Activated CD4-positive, alpha-beta T cell treated with anti-CD3 and anti-CD28 coated beads for 36 hours (primary cell): ENCODE measurements around the gene HMG20B. TPM values are rescaled to one million over a fixed set of nuclear protein-coding genes. Genes with fewer than 3 reads are reported as not detected.

Source experiments
- ATAC-seq: fragments of 200-7000 bp; cut with Tn5 transposase; one replicate; pipeline ENCODE4 v1.10.0; 2021; ENCODE audit warnings: mild to moderate bottlenecking, moderate library complexity
- CTCF ChIA-PET: fragments of 350-600 bp; sonication (Branson Sonifier 250); formaldehyde crosslinking; loops from one replicate; lab custom pipeline; 2021; ENCODE audit warnings: antibody characterized with exemption; lab: Charles Lee
- POLR2A ChIA-PET: fragments of 350-600 bp; sonication (Branson Sonifier 250); formaldehyde crosslinking; loops from one replicate; lab custom pipeline; 2021; ENCODE audit warnings: antibody characterized with exemption, inconsistent platforms; lab: Charles Lee
- DNase-seq: peaks from one replicate; pipeline ENCODE4 v3.0.0-alpha.2; 2020
- H3K27ac Mint-ChIP-seq: one replicate; pipeline ENCODE4 v1.8.0; 2021; ENCODE audit warnings: mixed read lengths
- H3K27me3 Mint-ChIP-seq: one replicate; pipeline ENCODE4 v1.8.0; 2021; ENCODE audit warnings: mixed read lengths
- H3K36me3 Mint-ChIP-seq: one replicate; pipeline ENCODE4 v1.8.0; 2021; ENCODE audit warnings: low read depth, mixed read lengths
- H3K4me1 Mint-ChIP-seq: one replicate; pipeline ENCODE4 v1.8.0; 2021; ENCODE audit warnings: mixed read lengths
- H3K4me3 Mint-ChIP-seq: one replicate; pipeline ENCODE4 v1.8.0; 2021; ENCODE audit warnings: mild to moderate bottlenecking, moderate library complexity, mixed read lengths
- H3K9me3 Mint-ChIP-seq: one replicate; pipeline ENCODE4 v1.8.0; 2021; ENCODE audit warnings: low read depth, mixed read lengths
- intact Hi-C, 2 experiments: fragments of 100-400 bp; cut with DNase I in 1 of 2; cut with micrococcal nuclease in 1 of 2; formaldehyde crosslinking; loops; one replicate each; pipeline versions ENCODE4 v1.14.2 to v1.15.1; 2022 to 2024; cut with DNase I, micrococcal nuclease
- total RNA-seq, 2 experiments: library from RNA; stranded (reverse); gene quantifications; one replicate each; pipeline ENCODE4 v1.2.3, GENCODE V29; 2021

Gene HMG20B
- total RNA-seq, 2 experiments from 2014 or later, result 59.5 to 62.5 TPM

DNA sequence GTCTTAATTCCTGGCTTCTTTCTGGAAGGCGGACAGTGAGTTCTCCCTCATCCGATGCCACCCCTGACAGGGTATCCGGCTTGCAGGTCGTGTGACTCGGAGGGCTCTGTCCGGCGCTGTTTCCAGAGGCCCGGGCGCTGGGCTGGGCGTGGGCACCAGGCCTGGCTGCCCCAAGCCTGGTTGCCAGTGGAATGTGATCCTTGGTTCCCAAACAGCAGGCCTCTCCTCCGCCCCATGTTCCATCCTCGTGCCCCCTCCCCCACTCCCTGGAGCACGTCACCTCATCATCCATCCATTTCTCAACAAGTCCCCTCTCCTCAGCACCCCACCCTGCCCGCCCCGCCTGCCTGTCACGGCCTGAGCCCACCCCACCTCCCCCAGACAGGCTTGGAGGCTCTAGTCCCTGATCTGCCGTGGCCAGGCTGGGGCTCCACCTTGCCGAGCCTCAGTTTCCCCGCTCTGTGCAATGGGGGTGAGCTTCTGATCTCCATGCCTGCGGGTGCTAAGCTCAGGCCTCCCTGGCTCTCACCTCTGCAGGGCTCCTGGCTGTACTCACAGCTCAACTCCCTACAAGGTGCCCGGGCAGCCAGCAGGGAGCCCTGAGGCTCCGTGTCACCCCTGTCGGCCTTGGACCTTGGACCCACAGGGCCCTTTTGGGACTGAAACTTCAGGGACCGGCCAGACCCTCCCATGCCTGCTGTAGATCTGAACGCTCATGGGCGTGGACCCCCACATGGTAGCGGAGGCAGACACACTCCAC is 31.7 kb downstream of the HMG20B start:
- ATAC-seq (peak; percentile 8), DNase-seq (no peak)
- CTCF ChIA-PET, result interaction anchor here (0.5 to 1.2 kb wide), 4 partner anchors 13 to 256 kb away, joined by 3 to 6 read pairs (median 4); no protein-coding TSS in a partner anchor
- intact Hi-C loops, result no loop called here
- Mint-ChIP-seq H3K9me3 (no peaks in the 10 kb centered on the region), H3K36me3 (no peaks in the 10 kb centered on the region), H3K27ac (no peak overlapping the region), H3K4me3 (no peak overlapping the region), H3K4me1 (peaks cover 2% of the 10 kb centered on the region), H3K27me3 (peaks cover 2% of the 10 kb centered on the region)
- POLR2A ChIA-PET, result interaction anchor here (0.6 kb wide), 1 partner anchor 13 kb away, joined by 3 read pairs; no protein-coding TSS in a partner anchor

DNA sequence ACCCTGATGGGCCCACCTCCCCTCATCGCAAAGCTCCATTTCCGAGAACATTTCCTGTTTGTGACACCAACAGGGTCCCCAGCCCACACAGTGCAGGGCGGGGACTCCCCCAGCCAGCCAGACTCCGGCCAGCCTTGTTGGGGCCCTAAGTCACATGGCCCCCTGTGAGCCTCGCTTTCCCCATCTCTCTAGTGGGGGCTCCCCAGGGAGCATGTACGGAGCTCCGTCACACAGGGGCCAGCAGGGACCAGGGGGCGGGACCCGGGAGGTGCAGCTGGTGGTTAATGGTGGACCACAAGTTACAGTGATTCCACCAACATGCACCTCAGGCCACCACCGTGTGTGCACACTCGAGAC is 32.2 kb downstream of the HMG20B start:
- peak; percentile 42 for DNase-seq
- peaks cover 2% of the 10 kb centered on the region for H3K4me1 Mint-ChIP-seq
- H3K36me3 Mint-ChIP-seq, result no peaks in the 10 kb centered on the region
- ATAC-seq, result peak; percentile 34
- no peak overlapping the region for H3K27ac Mint-ChIP-seq
- peaks cover 2% of the 10 kb centered on the region for H3K27me3 Mint-ChIP-seq
- CTCF ChIA-PET, result interaction anchor here (0.5 to 1.2 kb wide), 4 partner anchors 14 to 257 kb away, joined by 3 to 6 read pairs (median 4); no protein-coding TSS in a partner anchor
- H3K9me3 Mint-ChIP-seq, result no peaks in the 10 kb centered on the region
- intact Hi-C loops, result no loop called here
- no peak overlapping the region for H3K4me3 Mint-ChIP-seq
- POLR2A ChIA-PET, result interaction anchor here (0.6 kb wide), 1 partner anchor 12 kb away, joined by 3 read pairs; no protein-coding TSS in a partner anchor

DNA sequence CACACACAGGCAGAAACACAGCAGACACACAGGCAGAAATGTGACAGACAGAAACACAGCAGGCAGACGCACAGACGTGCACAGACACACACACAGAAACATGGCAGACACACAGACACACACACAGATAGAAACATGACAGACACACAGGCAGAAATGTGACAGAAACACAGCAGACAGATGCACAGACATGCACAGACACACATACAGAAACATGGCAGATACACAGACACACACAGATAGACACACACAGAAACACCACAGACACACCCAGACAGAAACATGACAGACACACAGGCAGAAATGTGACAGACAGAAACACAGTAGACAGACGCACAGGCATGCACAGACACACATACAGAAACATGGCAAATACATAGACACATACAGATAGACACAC is 32.6 kb downstream of the HMG20B start:
- peaks cover 2% of the 10 kb centered on the region for H3K4me1 Mint-ChIP-seq
- peak; percentile 4 for ATAC-seq
- CTCF ChIA-PET, result interaction anchor here (0.6 to 1.2 kb wide), 3 partner anchors 14 to 19 kb away, joined by 3 to 6 read pairs (median 4); no protein-coding TSS in a partner anchor

DNA sequence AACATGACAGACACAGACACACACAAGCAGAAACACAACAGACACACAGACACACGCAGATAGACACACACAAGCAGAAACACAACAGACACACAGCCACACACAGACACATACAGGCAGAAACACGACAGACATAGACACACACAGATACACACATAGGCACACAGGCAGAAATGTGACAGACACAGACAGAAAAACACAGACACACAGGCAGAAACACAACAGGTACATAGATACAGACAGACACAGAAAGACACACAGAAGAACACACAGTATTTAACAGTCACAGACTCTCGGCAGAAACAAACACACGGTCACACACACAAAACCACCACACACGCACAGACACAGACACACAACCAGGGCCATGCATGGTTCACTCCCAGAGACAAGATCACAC is 33.0 kb downstream of the HMG20B start:
- ChIA-PET POLR2A (no interaction called here), CTCF (no interaction called here)
- H3K4me3 Mint-ChIP-seq, result no peak overlapping the region
- no peak for DNase-seq
- no peak for ATAC-seq
- H3K4me1 Mint-ChIP-seq, result peaks cover 2% of the 10 kb centered on the region
- H3K27me3 Mint-ChIP-seq, result peaks cover 2% of the 10 kb centered on the region
- peaks cover 2% of the 10 kb centered on the region for H3K36me3 Mint-ChIP-seq
- intact Hi-C loops, result no loop called here
- no peak overlapping the region for H3K27ac Mint-ChIP-seq
- H3K9me3 Mint-ChIP-seq, result no peaks in the 10 kb centered on the region

More for the DNA sequence above, 32.6 kb downstream of the HMG20B start:
- Mint-ChIP-seq H3K27me3 (peaks cover 2% of the 10 kb centered on the region), H3K4me3 (no peak overlapping the region), H3K36me3 (peaks cover under 1% of the 10 kb centered on the region), H3K9me3 (no peaks in the 10 kb centered on the region), H3K27ac (no peak overlapping the region)
- intact Hi-C loops, result no loop called here
- POLR2A ChIA-PET, result no interaction called here
- DNase-seq, result no peak

DNA sequence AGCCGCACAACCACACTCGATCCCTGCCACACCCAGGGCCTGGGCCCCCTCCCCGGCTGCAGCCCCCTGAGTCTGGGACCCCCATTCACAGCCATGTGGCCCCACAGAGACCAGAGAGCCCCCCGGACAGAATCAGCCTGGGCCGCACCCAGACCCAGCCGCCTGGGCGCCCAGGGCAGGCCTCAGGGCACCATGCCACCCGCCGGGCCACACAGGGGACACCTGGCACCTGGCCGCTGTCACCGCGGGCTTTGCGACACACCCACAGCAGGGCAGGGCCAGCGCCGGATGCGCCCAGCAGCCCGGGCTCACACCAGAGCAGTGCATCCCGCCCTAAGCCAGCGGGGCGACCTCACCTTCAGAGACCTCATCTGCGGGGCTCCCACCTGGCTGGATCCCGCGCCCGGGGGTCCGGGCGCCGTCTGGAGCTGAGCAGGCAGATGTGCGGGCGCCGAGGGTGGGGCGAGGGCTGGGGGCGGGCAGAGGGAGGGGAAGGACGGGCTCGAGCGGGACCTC is 33.5 kb downstream of the HMG20B start:
- ChIA-PET CTCF (no interaction called here), POLR2A (no interaction called here)
- peak; percentile 52 for DNase-seq

DNA sequence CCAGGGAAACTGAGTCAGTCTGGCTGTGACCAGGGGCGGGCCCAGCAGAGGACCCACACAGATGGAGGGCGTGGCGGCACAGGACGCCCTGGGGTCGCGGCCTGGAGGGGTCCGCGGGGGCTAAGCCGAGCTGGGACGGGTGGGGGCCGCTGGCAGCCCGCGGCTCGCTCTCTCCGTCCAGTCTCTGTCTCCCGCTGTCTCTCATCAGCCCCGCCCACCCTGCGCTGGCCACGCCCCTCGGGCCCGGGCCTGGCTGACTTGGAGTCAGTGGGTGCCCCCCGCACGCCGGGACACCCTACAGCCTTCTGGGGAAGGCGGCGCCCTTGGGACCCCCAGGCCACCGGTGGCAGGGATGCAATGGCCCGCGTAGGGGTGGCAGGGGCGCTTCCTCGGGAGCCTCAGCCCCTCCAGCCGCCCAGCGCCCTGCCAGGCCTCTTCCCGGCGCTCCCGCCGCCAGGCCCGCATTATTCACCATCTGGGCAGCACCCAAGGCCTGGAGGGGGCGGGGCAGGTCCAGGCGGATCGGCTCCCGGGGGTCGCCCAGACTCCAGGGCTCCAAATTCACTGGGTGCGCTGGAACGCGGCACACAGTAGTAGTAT is 34.0 kb downstream of the HMG20B start, which contains the start of gene TBXA2R:
TBXA2R (minus strand) TSS at position 186 of the 600 bp plus-strand sequence. CDS start 6,241 bp downstream, outside the sequence.
- H3K27me3 Mint-ChIP-seq, result peaks cover 2% of the 10 kb centered on the region
- CTCF ChIA-PET, result no interaction called here
- H3K27ac Mint-ChIP-seq, result no peak within 1 kb of the TSS
- H3K36me3 Mint-ChIP-seq, result peaks cover 3% of the 10 kb centered on the region
- POLR2A ChIA-PET, result no interaction called here
- DNase-seq, result peak; percentile 76
- peaks cover 2% of the 10 kb centered on the region for H3K4me1 Mint-ChIP-seq
- intact Hi-C loops, result no loop called here
- peak within 1 kb of the TSS; percentile 26 for H3K4me3 Mint-ChIP-seq
- no peaks in the 10 kb centered on the region for H3K9me3 Mint-ChIP-seq
- peak; percentile 43 for ATAC-seq

More for the DNA sequence above, 33.5 kb downstream of the HMG20B start:
- intact Hi-C loops, result no loop called here
- peaks cover 2% of the 10 kb centered on the region for H3K4me1 Mint-ChIP-seq
- no peak overlapping the region for H3K27ac Mint-ChIP-seq
- H3K9me3 Mint-ChIP-seq, result no peaks in the 10 kb centered on the region
- peak; percentile 60 for ATAC-seq
- peaks cover 2% of the 10 kb centered on the region for H3K36me3 Mint-ChIP-seq
- H3K27me3 Mint-ChIP-seq, result peaks cover 2% of the 10 kb centered on the region
- H3K4me3 Mint-ChIP-seq, result peak overlapping the region; percentile 26

DNA sequence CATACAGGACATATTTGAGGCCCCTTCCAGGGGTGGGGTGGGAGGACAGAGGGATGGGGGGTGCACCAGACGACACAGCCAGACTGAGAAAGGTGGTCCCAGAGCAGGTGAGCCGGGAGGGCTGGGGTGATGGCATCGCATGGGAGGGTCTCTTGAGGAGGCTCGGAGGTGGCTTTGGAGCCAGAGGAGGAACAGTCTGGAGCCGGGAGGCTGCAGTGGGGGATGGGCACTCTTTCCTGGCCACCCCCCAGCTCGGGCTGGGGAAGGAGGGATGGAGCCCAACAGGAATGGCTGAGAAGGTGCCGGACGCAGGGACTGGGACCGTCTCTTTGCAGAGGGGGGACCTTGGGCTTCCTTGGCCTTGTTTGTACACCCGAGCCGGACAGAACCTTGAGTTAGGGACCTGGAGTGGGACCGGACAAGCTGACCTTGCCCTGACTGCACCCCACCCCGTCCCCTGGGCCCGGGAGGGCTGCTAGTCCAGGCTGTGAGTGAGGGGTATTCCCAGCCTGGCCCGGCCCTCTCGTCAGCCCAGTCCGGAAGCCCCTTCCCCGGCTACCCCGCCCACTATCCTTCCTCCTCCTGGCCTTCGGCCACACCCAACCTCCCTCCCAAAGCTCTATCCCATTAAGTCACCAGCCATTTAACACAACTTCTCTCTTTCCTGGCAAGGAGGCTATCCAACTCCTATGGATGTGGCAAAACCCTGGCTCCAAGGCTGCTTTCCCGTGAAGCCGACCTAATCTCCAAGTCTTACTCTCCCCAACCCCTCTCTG is 34.7 kb downstream of the HMG20B start:
- CTCF ChIA-PET, result interaction anchor here (0.8 to 1.7 kb wide), 5 partner anchors 10 to 24 kb away, joined by 3 to 6 read pairs (median 3); partner anchors contain the start of gene GIPC3
- Mint-ChIP-seq H3K27ac (no peak overlapping the region), H3K4me3 (no peak overlapping the region)

DNA sequence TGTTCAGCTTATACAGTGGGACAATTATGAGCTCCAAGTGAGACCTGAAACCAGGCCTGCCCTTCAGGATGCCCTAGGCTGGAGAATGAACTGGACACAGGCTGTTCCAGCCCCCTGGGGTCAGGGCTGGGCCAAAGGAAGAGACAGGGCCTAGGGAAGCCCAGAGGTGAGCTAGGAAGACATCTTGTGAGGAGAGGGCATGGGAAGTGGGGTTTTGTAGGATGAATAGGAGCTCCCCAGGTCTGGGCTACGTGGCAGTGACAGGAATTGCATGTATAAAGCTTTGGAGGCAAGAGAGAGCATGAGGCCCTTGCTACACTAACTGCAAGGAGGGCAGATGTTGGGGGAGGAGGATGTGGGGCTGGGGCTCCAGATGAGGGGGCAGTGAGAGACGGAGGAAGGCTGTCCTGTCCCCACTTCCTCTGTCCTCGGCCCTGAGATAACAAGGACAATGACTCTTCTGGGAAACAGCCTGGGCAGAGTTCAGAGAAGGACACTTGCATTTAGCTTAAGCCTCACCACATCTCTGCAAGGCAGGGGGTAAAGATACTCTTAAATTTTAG is 35.4 kb downstream of the HMG20B start:
- H3K27ac Mint-ChIP-seq, result no peak overlapping the region
- POLR2A ChIA-PET, result interaction anchor here (0.6 kb wide), 1 partner anchor 725 kb away, joined by 3 read pairs; no protein-coding TSS in a partner anchor
- ATAC-seq (no peak), DNase-seq (no peak)
- H3K9me3 Mint-ChIP-seq, result no peaks in the 10 kb centered on the region
- H3K4me3 Mint-ChIP-seq, result no peak overlapping the region
- CTCF ChIA-PET, result interaction anchor here (0.8 to 1.7 kb wide), 5 partner anchors 11 to 25 kb away, joined by 3 to 6 read pairs (median 3); partner anchors contain the start of gene GIPC3
- intact Hi-C loops, result no loop called here
- H3K27me3 Mint-ChIP-seq, result peaks cover 2% of the 10 kb centered on the region
- peaks cover 2% of the 10 kb centered on the region for H3K4me1 Mint-ChIP-seq
- peaks cover 7% of the 10 kb centered on the region for H3K36me3 Mint-ChIP-seq

More for the DNA sequence above, 34.7 kb downstream of the HMG20B start:
- DNase-seq, result no peak
- Mint-ChIP-seq H3K4me1 (peaks cover 2% of the 10 kb centered on the region), H3K9me3 (no peaks in the 10 kb centered on the region), H3K27me3 (peaks cover 2% of the 10 kb centered on the region), H3K36me3 (peaks cover 7% of the 10 kb centered on the region)
- POLR2A ChIA-PET, result no interaction called here
- intact Hi-C loops, result no loop called here
- ATAC-seq, result no peak

DNA sequence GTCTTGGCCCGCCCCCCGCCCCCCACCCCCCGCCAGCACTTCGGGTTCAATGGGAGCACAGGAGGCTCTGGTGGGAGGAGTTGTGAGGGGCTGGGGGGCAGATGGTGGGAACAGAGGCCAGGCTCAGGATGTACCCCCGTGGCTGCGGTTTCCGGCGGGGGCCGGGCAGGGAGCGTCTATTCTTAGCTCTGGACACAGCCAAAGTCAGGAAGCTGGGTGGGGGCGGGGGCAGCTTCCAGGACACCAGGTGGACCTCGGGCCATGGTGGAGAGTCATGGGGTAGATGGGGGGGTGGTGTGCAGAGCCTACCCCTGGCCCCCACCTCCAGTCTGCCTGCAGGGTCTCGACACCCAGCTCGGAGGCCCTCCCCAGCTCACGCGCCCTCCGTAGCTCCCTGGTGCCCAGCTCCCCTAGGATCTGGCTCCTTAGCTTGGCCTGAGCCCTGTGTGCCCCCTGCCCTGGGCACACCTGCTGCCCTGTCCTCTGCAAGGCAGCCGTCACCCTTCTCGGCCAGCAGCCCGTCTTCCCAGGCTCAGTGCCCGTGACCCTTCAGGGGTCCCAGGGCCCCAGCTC is 36.1 kb downstream of the HMG20B start:
- intact Hi-C loops, result no loop called here
- H3K27me3 Mint-ChIP-seq, result peaks cover 2% of the 10 kb centered on the region
- ATAC-seq (no peak), DNase-seq (no peak)
- ChIA-PET POLR2A (interaction anchor here (0.6 kb wide), 1 partner anchor 724 kb away, joined by 3 read pairs; no protein-coding TSS in a partner anchor), CTCF (interaction anchor here (0.6 to 1.7 kb wide), 5 partner anchors 16 to 46 kb away, joined by 3 to 6 read pairs (median 4); partner anchors contain the start of gene GIPC3)
- no peak overlapping the region for H3K27ac Mint-ChIP-seq
- peaks cover 2% of the 10 kb centered on the region for H3K4me1 Mint-ChIP-seq
- peaks cover 8% of the 10 kb centered on the region for H3K36me3 Mint-ChIP-seq
- no peaks in the 10 kb centered on the region for H3K9me3 Mint-ChIP-seq
- no peak overlapping the region for H3K4me3 Mint-ChIP-seq
